Thymus (tissue), 11 donors: ENCODE data around the gene ENTPD5. TPM values are rescaled to one million over a fixed set of nuclear protein-coding genes. Genes with fewer than 3 reads are reported as not detected.
"Not testable (repeated sequence)": the region's sequence is repeated elsewhere in the genome, so short reads cannot be mapped to it uniquely, and the experiment has no call there.

Source experiments
- DNase-seq, 9 donors: peaks; one replicate each; pipeline ENCODE4 v3.0.0-alpha.2; 2013; ENCODE audit warnings: low spot score in 9 of 9, low read depth in 6 of 9, missing footprints in 1 of 9
- H3K27ac ChIP-seq, 2 donors: one replicate each; pipeline ENCODE4 v1.5.1; 2013; ENCODE audit warnings: control low read depth in 1 of 2, low read depth in 1 of 2, low read length in 1 of 2, mild to moderate bottlenecking in 1 of 2, moderate library complexity in 1 of 2
- H3K27me3 ChIP-seq, 2 donors: one replicate each; pipeline ENCODE4 v1.5.1; 2013; ENCODE audit warnings: low read length in 1 of 2; ENCODE audit not compliant: control insufficient read depth in 2 of 2, insufficient read depth in 1 of 2
- H3K36me3 ChIP-seq, 2 donors: one replicate each; pipeline ENCODE4 v1.5.1; 2013; ENCODE audit warnings: low read length in 1 of 2, mild to moderate bottlenecking in 1 of 2, moderate library complexity in 1 of 2; ENCODE audit not compliant: control insufficient read depth in 2 of 2, insufficient read depth in 2 of 2
- H3K4me1 ChIP-seq, 2 donors: one replicate each; pipeline ENCODE4 v1.5.1; 2013; ENCODE audit warnings: low read length in 2 of 2; ENCODE audit not compliant: control insufficient read depth in 2 of 2, insufficient read depth in 2 of 2
- H3K4me3 ChIP-seq, 2 donors: one replicate each; pipeline ENCODE4 v1.5.1; 2013; ENCODE audit warnings: low read length in 2 of 2, control low read depth in 1 of 2, mild to moderate bottlenecking in 1 of 2
- H3K9me3 ChIP-seq, 2 donors: one replicate each; pipeline ENCODE4 v1.5.1; 2013; ENCODE audit warnings: low read length in 1 of 2, mild to moderate bottlenecking in 1 of 2; ENCODE audit not compliant: control insufficient read depth in 2 of 2, insufficient read depth in 1 of 2
- WGBS: extraction: QIAGEN DNeasy Blood & Tissue Kit; methylation state at CpG from one replicate; pipeline ENCODE4 v1.1.7; 2013; 5-methylcytosine and 5-hydroxymethylcytosine counted together
- polyA plus RNA-seq: library from polyadenylated mRNA; stranded (reverse); fragments of 200-250 nt; gene quantifications from one replicate; pipeline ENCODE4 v1.2.3, GENCODE V29; 2013
- total RNA-seq: library from RNA; stranded (reverse); fragments of 120-200 nt; gene quantifications from one replicate; pipeline ENCODE4 v1.2.4, GENCODE V29; 2013
- donor health status: healthy.

Gene ENTPD5
- total and polyA plus RNA-seq, 2 donors = 3.5 to 6.2 TPM

GRCh38 chr14:74015176-74015575, 3.9 kb downstream of the ENTPD5 start:
- Histone ChIP-seq H3K36me3 (peaks cover 0 to 4% of the 10 kb centered on the region in 2 donors), H3K27ac (no peak overlapping the region), H3K9me3 (no peaks in the 10 kb centered on the region), H3K4me3 (no peak overlapping the region), H3K4me1 (peaks cover 5 to 6% of the 10 kb centered on the region in 2 donors), H3K27me3 (no peaks in the 10 kb centered on the region)
- no peak for DNase-seq
- WGBS = 74% methylated on average over 3 of the region's 3 CpGs

GRCh38 chr14:74014299-74014698, 4.8 kb downstream of the ENTPD5 start:
- Histone ChIP-seq H3K27me3 (no peaks in the 10 kb centered on the region), H3K36me3 (peaks cover 0 to 8% of the 10 kb centered on the region in 2 donors), H3K4me1 (peaks cover 0 to 4% of the 10 kb centered on the region in 2 donors), H3K27ac (no peak overlapping the region), H3K9me3 (no peaks in the 10 kb centered on the region), H3K4me3 (no peak overlapping the region)
- DNase-seq = no peak
- 98% methylated on average over 1 of the region's 1 CpG for WGBS

DNA sequence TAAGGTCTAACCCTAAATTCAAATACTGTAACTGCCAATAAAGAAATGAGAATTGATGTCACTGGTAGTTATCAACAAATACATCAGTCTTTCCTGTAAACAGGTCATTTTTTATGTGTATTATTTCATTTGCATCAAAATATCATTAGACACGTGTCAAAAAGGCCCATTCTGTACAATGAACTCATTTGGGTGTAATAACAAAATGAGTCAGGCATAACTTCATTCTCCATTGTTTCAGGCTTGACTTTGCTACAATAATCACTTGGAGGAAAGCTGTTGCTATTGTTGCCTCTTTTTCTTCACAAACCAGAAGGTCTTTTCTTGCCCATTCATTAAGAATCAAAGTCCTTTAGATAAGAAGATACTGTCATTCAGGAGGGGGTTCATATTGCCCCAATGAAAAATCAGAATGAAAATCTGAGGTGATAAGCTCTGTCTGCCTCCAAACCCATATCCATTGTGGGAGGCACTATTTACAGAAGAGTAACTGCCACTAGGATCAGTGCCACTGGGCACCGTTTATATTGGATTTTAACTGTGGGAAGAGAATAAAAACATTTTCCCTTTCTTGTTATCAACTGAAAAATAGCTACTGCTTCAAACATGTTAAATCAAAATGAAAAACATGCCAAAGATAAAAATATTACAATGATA, 10.1 kb downstream of the ENTPD5 start:
- no peaks in the 10 kb centered on the region for H3K27me3 ChIP-seq
- WGBS = 97% methylated on average over 2 of the region's 2 CpGs

DNA sequence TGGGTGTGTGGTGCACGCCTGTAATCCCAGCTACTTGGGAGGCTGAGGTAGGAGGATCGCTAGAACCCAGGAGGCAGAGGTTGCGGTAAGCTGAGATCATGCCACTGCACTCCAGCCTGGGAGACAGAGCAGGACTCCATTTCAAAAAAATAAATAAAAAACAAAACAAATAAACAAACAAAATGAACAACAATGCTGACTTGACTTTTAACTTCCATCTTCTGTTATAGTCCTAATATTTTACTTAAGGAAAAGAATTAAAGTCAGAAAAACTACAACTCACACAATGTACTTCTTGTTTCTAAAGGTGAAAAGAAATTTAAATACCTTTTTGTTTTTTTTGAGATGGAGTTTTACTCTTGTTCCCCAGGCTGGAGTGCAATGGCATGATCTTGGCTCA, 13.4 kb downstream of the ENTPD5 start:
- H3K27ac ChIP-seq, H3K36me3 ChIP-seq, DNase-seq, H3K27me3 ChIP-seq, H3K9me3 ChIP-seq, H3K4me1 ChIP-seq, H3K4me3 ChIP-seq: not testable (repeated sequence)
- WGBS = 97% methylated on average over 3 of the region's 3 CpGs

More for the DNA sequence above, 10.1 kb downstream of the ENTPD5 start:
- no peak for DNase-seq
- no peak overlapping the region for H3K4me3 ChIP-seq
- peaks cover 4 to 11% of the 10 kb centered on the region in 2 donors for H3K36me3 ChIP-seq
- no peaks in the 10 kb centered on the region for H3K9me3 ChIP-seq
- H3K4me1 ChIP-seq = no peaks in the 10 kb centered on the region
- H3K27ac ChIP-seq = no peak overlapping the region

DNA sequence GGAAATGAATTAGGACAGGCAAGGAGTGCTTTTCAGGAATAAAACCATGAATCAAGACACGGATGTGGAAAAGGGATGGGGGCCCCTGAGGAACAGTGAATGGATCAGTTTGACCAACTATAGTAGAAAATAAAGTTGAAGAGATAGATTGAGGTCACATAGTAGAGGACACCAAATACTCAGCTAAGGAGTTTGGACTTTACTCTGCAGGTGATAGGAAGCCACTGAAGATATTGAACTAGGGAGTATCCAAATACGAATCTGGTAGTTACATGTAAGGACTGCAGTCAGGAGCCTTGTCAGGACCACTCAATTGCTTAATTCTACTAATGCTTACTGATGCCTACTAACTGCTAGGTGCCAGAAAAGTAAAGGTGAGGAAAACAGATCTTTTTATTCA, 20.4 kb downstream of the ENTPD5 start:
- no peak for DNase-seq
- Histone ChIP-seq H3K4me3 (no peak overlapping the region), H3K9me3 (no peaks in the 10 kb centered on the region), H3K4me1 (no peaks in the 10 kb centered on the region), H3K27me3 (no peaks in the 10 kb centered on the region), H3K27ac (no peak overlapping the region), H3K36me3 (peaks cover 3 to 4% of the 10 kb centered on the region in 2 donors)
- WGBS = 98% methylated on average over 2 of the region's 2 CpGs

DNA sequence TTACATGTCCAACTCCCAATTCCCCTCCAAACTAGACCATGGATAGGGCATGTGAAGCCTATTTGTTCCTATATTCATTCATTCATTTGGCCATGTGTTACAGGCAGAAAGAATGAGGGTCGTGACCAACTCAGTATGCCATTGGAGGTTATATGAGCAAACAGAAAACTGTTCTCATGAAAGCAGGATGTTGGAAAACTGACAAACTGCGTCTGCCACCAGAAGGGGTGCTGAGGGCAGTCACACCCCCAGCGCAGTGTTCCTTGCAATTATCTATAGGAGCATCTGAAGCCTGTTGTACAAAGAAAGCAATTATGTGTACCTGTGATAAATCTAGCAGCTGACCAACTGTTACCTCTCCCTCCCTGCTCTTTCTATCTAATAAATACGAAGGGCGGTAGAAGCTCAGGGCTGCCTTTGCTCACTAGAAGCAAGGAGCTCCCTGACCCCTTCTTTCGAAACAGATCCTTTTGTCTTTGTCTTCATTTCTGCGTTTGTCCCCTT, 21.1 kb downstream of the ENTPD5 start:
- 97% methylated on average over 7 of the region's 7 CpGs for WGBS
- no peak for DNase-seq
- H3K36me3 ChIP-seq = peaks cover 0 to 3% of the 10 kb centered on the region in 2 donors
- H3K9me3 ChIP-seq = no peaks in the 10 kb centered on the region
- no peak overlapping the region for H3K4me3 ChIP-seq
- H3K27ac ChIP-seq = no peak overlapping the region
- H3K27me3 ChIP-seq = no peaks in the 10 kb centered on the region
- no peaks in the 10 kb centered on the region for H3K4me1 ChIP-seq

- Histone ChIP-seq H3K9me3 (no peaks in the 10 kb centered on the region), H3K4me3 (no peak overlapping the region), H3K36me3 (peaks cover 0 to 3% of the 10 kb centered on the region in 2 donors), H3K27me3 (no peaks in the 10 kb centered on the region), H3K27ac (no peak overlapping the region), H3K4me1 (no peaks in the 10 kb centered on the region)
- 100% methylated on average over 1 of the region's 1 CpG for WGBS
- no peak for DNase-seq
These were observed 21.8 kb downstream of the ENTPD5 start for GRCh38 chr14:73997108-73997943.

DNA sequence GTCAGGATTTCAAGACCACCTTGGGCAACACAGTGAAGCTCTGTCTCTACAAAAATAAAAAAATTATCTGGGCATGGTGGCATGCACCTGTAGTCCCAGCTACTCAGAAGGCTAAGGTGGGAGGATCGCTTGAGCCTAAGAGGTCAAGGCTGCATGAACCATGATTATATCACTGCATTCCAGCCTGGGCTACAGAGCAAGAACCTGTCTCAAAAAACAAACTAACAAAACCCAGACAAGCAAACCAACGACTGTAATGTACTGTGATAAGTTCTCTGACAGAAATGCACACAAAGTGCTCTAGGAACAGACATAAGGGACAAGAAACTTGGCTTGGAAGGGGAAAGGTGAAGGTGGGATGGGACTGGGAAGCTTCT, 22.4 kb downstream of the ENTPD5 start:
- H3K27ac ChIP-seq = no peak overlapping the region
- 95% methylated on average over 2 of the region's 2 CpGs for WGBS
- H3K36me3 ChIP-seq = peaks cover 0 to 3% of the 10 kb centered on the region in 2 donors
- no peaks in the 10 kb centered on the region for H3K9me3 ChIP-seq
- no peak for DNase-seq
- H3K4me3 ChIP-seq = no peak overlapping the region
- no peaks in the 10 kb centered on the region for H3K27me3 ChIP-seq
- H3K4me1 ChIP-seq = no peaks in the 10 kb centered on the region

- Histone ChIP-seq H3K4me1 (no peaks in the 10 kb centered on the region), H3K4me3 (no peak overlapping the region), H3K9me3 (no peaks in the 10 kb centered on the region), H3K27ac (no peak overlapping the region), H3K36me3 (peaks cover 0 to 3% of the 10 kb centered on the region in 2 donors), H3K27me3 (no peaks in the 10 kb centered on the region)
- DNase-seq = no peak
- WGBS = 98% methylated on average over 8 of the region's 8 CpGs
These were observed 23.1 kb downstream of the ENTPD5 start for GRCh38 chr14:73995977-73996378.
